OCI-LY7 (cell line): ENCODE measurements around the gene SERGEF.

Experiments used
- CTCF ChIP-seq: fragments of 200-600 bp; sonication (generic); conservative IDR thresholded peaks from 2 replicates; pipeline ENCODE4 v1.5.1; 2014; ENCODE audit warnings: mild to moderate bottlenecking, antibody characterized with exemption, low read length, moderate library complexity, mixed read lengths
- EZH2phosphoT487 ChIP-seq: fragments of 200-600 bp; sonication (generic); IDR thresholded peaks from 2 replicates; pipeline ENCODE4 v1.6.1; 2018; ENCODE audit warnings: low read depth, borderline replicate concordance, mild to moderate bottlenecking, mixed run types, antibody characterized with exemption, low read length, moderate library complexity, mixed read lengths

- TF ChIP-seq CTCF (no peak), EZH2phosphoT487 (no peak)
These were observed 19.9 kb downstream of the SERGEF start for GRCh38 chr11:17992916-17993315.
